Fibroblast of skin of scalp (primary cell): ENCODE measurements around the gene BUB3.
"Not testable (repeated sequence)": the region's sequence is repeated elsewhere in the genome, so short reads cannot be mapped to it uniquely, and the experiment has no call there.

Experiments
- DNase-seq: peaks from one replicate; pipeline ENCODE4 v3.0.0-alpha.2; 2013

BUB3 gene

GRCh38 chr10:123154711-123155505 is 706 bp downstream of the BUB3 start:
- peak; percentile 49 for DNase-seq

GRCh38 chr10:123156078-123156477 is 1.9 kb downstream of the BUB3 start:
- DNase-seq: peak; percentile 42

GRCh38 chr10:123157210-123157609 is 3.0 kb downstream of the BUB3 start:
- no peak for DNase-seq

GRCh38 chr10:123158682-123159081 is 4.5 kb downstream of the BUB3 start:
- DNase-seq: no peak

GRCh38 chr10:123160311-123160980 is 6.2 kb downstream of the BUB3 start:
- DNase-seq: no peak

- no peak for DNase-seq
Observed at GRCh38 chr10:123164319-123164718, 10.1 kb downstream of the BUB3 start.

GRCh38 chr10:123165445-123166072 is 11.4 kb downstream of the BUB3 start:
- DNase-seq: no peak

- DNase-seq: no peak
Observed at GRCh38 chr10:123166618-123167017, 12.4 kb downstream of the BUB3 start.

GRCh38 chr10:123170961-123171360 is 16.8 kb downstream of the BUB3 start:
- no peak for DNase-seq

- DNase-seq: not testable (repeated sequence)
Observed at GRCh38 chr10:123171616-123172015, 17.4 kb downstream of the BUB3 start.

- DNase-seq: no peak
Observed at GRCh38 chr10:123175389-123176387, 21.5 kb downstream of the BUB3 start.

- DNase-seq: not testable (repeated sequence)
Observed at GRCh38 chr10:123178390-123178789, 24.2 kb downstream of the BUB3 start.

- DNase-seq: no peak
Observed at GRCh38 chr10:123180101-123181090, 26.2 kb downstream of the BUB3 start.

- no peak for DNase-seq
Observed at GRCh38 chr10:123183724-123184123, 29.5 kb downstream of the BUB3 start.

- no peak for DNase-seq
Observed at GRCh38 chr10:123187781-123188180, 33.6 kb downstream of the BUB3 start.

GRCh38 chr10:123191886-123192285 is 37.7 kb downstream of the BUB3 start:
- no peak for DNase-seq

- no peak for DNase-seq
Observed at GRCh38 chr10:123194056-123194455, 39.9 kb downstream of the BUB3 start.

- no peak for DNase-seq
Observed at GRCh38 chr10:123200531-123200930, 46.3 kb downstream of the BUB3 start.

GRCh38 chr10:123202506-123202905 is 48.3 kb downstream of the BUB3 start:
- no peak for DNase-seq

GRCh38 chr10:123203393-123204126 is 49.4 kb downstream of the BUB3 start:
- no peak for DNase-seq
